ENCODE measurements around the gene TMSB15C. TPM values are rescaled to one million over a fixed set of nuclear protein-coding genes. Genes with fewer than 3 reads are reported as not detected.

TMSB15C gene
- total and polyA plus RNA-seq, 12 donors, result 0.29 to 6.8 (median 0.51) TPM

DNA sequence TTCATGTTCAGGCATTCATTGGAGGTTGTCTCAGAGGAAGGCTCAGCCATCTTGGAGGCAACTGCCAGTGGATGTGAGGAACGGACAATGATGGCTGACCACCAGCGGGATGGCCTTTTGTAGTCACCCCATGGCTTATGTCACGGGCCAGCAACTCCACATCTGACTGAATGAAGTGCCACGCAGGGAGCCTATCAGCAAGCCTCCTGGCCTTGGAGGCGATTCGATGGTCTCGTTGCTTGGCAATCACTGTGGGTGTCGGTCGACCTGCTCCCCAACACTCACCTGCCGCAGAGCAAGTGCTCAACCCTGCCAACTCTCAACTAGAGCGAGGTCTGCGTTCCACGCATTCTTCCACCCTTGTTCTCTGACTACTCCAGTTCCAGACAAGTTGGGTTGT, 28.9 kb downstream of the TMSB15C start:
- Histone ChIP-seq H3K36me3 (replicated peaks in 1 of 2) (no peaks in the 10 kb centered on the region), H3K4me1 (replicated peaks in 1 of 2) (no peaks in the 10 kb centered on the region), H3K27me3 (peaks cover 27% of the 10 kb centered on the region), H3K9me3 (replicated peaks in 1 of 3) (no peaks in the 10 kb centered on the region), H3K4me3 (no peak overlapping the region), H3K27ac (no peak overlapping the region)
- no peak for TF ChIP-seq POLR2A (IDR thresholded peaks at IDR 0.05)
- TF ChIP-seq, protein P1, sequence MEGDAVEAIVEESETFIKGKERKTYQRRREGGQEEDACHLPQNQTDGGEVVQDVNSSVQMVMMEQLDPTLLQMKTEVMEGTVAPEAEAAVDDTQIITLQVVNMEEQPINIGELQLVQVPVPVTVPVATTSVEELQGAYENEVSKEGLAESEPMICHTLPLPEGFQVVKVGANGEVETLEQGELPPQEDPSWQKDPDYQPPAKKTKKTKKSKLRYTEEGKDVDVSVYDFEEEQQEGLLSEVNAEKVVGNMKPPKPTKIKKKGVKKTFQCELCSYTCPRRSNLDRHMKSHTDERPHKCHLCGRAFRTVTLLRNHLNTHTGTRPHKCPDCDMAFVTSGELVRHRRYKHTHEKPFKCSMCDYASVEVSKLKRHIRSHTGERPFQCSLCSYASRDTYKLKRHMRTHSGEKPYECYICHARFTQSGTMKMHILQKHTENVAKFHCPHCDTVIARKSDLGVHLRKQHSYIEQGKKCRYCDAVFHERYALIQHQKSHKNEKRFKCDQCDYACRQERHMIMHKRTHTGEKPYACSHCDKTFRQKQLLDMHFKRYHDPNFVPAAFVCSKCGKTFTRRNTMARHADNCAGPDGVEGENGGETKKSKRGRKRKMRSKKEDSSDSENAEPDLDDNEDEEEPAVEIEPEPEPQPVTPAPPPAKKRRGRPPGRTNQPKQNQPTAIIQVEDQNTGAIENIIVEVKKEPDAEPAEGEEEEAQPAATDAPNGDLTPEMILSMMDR (IDR thresholded peaks at IDR 0.05), result no peak
- no peak for DNase-seq
- intact Hi-C loops (cut with DNase I), result no loop called here
- 82 to 100% (median 84%) methylated on average over 7 to 13 of the region's 13 CpGs for WGBS, 4 donors

DNA sequence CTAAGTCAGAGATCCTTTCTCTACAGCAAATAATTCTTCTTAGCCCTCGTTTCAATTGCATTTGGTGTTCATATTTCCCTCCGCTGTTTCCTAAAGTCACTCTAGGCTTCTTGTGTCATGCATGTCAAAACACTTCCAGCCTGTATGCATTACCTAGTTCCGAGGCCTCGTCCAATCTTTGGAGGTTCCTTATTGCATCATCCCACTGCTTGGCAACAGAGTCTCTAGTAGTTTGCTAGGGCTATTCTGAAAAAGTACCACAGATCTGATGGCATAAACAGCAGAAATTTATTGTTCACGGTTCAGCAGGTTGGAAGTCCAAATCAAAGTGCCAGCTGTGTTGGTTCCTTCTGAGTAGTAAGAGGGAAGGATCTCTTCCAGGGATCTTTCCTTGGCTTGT, 30.4 kb downstream of the TMSB15C start:
- DNase-seq, result no peak
- TF ChIP-seq, protein P1 (IDR thresholded peaks at IDR 0.05), result no peak
- no peak for TF ChIP-seq POLR2A (IDR thresholded peaks at IDR 0.05)

DNA sequence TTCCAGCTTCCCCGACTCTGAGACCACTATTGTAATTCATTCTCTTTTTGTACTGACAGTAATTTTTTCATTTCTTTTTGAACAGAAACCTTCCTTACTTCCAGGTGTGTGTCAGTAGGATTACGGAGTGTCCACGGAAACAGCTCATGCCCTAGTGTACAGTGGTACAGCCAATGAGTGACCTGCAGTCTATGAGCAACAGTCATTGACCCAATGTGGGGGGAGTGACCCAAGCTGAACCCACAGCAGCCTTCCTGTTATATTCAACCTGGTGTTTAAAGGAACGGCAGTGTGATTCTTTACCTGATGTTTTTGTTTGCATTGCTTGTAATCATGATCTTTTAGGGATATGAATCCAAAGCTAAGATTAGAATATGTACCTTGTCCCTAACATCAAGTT, 35.0 kb downstream of the TMSB15C start:
- DNase-seq, result no peak
- Histone ChIP-seq H3K36me3 (replicated peaks in 1 of 2) (no peaks in the 10 kb centered on the region), H3K27ac (no peak overlapping the region), H3K9me3 (replicated peaks in 1 of 3) (no peaks in the 10 kb centered on the region), H3K4me1 (replicated peaks in 1 of 2) (no peaks in the 10 kb centered on the region), H3K27me3 (peaks cover 22% of the 10 kb centered on the region), H3K4me3 (no peak overlapping the region)
- intact Hi-C loops (cut with DNase I), result no loop called here
- WGBS, 4 donors, result 75 to 81% (median 78%) methylated on average over 4 of the region's 4 CpGs
- TF ChIP-seq POLR2A (IDR thresholded peaks at IDR 0.05), result no peak
- TF ChIP-seq, protein P1 (IDR thresholded peaks at IDR 0.05), result no peak

More for the DNA sequence above, 30.4 kb downstream of the TMSB15C start:
- WGBS, 4 donors, result 70 to 81% (median 73%) methylated on average over 5 of the region's 5 CpGs
- no peaks in the 10 kb centered on the region for H3K4me1 ChIP-seq (replicated peaks in 1 of 2)
- no peak overlapping the region for H3K27ac ChIP-seq
- H3K9me3 ChIP-seq (replicated peaks in 1 of 3), result no peaks in the 10 kb centered on the region
- H3K36me3 ChIP-seq (replicated peaks in 1 of 2), result no peaks in the 10 kb centered on the region
- no peak overlapping the region for H3K4me3 ChIP-seq
- intact Hi-C loops (cut with DNase I), result no loop called here
- H3K27me3 ChIP-seq, result peaks cover 30% of the 10 kb centered on the region

DNA sequence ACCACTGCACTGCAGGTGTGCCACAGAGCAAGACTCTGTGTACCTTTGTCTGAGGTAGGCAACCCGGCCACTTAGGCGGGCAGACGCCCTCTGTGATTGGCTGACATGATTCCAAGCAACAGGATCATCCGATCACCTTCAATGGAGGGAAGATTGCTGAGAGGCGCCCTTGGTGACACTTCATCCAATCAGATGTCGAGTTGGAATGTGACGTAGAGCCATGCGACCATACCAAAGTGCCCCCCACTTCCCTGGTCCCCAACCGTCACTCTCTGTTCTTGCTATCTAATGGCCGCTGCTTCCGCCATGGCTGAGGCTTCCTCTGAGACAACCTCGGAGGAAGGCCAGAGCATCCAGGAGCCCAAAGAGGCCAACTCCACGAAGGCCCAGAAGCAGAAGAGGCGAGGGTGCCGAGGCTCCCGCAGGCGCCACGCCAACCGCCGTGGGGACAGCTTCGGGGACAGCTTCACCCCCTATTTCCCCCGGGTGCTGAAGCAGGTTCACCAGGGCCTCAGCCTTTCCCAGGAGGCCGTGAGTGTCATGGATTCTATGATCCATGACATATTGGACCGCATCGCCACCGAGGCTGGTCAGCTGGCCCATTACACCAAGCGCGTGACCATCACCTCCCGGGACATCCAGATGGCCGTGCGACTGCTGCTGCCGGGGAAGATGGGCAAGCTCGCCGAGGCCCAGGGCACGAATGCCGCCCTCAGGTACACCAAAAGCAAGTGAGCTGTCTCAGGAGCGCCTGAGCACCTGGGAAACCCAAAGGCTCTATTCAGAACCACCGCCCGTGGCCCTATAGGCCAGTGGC, 36.1 kb downstream of the TMSB15C start, which contains the start of gene H2BW2:
TSS of gene H2BW2 (plus strand) at position 268 of the 817 bp plus-strand sequence. CDS start at position 307, 39 bp downstream.
- intact Hi-C loops (cut with DNase I), result no loop called here
- 83 to 92% (median 87%) methylated on average over 24 to 39 of the region's 39 CpGs for WGBS, 4 donors
- TF ChIP-seq, protein P1 (IDR thresholded peaks at IDR 0.05), result no peak
- no peak for TF ChIP-seq POLR2A (IDR thresholded peaks at IDR 0.05)

More for the DNA sequence above, 36.1 kb downstream of the TMSB15C start, which contains the start of gene H2BW2:
- no peaks in the 10 kb centered on the region for H3K9me3 ChIP-seq (replicated peaks in 1 of 3)
- no peak within 1 kb of the TSS for H3K4me3 ChIP-seq
- H3K4me1 ChIP-seq (replicated peaks in 1 of 2), result no peaks in the 10 kb centered on the region
- H3K27me3 ChIP-seq, result peaks cover 22% of the 10 kb centered on the region
- H3K36me3 ChIP-seq (replicated peaks in 1 of 2), result no peaks in the 10 kb centered on the region
- H3K27ac ChIP-seq, result no peak within 1 kb of the TSS
- DNase-seq, result no peak

Other genes starting within 250 kb of the TMSB15C start
- 1 to 10 TPM in 8 of 9 donors, under 1 TPM in 1; 0.09 to 6.3 (median 2.1) TPM for gene RAB9B, start 244.0 kb downstream of the TMSB15C start, total RNA-seq
- 1 to 10 TPM in 2 of 3 donors, under 1 TPM in 1; 0.64 to 4.4 (median 1.1) TPM for gene RAB9B, start 244.0 kb downstream of the TMSB15C start, polyA plus RNA-seq
- 10 to 100 TPM in 1 of 9 donors, 1 to 10 TPM in 3, under 1 TPM in 3, not detected in 2; 0.25 to 11.8 (median 1.2) TPM for gene TMSB15B, start 113.6 kb downstream of the TMSB15C start, total RNA-seq
- gene TMSB15B, start 113.6 kb downstream of the TMSB15C start, polyA plus RNA-seq, result 1 to 10 TPM; 1.5 to 2.7 (median 1.5) TPM
- gene H2BW1, start 62.5 kb downstream of the TMSB15C start, total RNA-seq, result not detected
- gene H2BW1, start 62.5 kb downstream of the TMSB15C start, polyA plus RNA-seq, result not detected
- not detected for gene H2BW2, start 36.3 kb downstream of the TMSB15C start, total RNA-seq
- gene H2BW2, start 36.3 kb downstream of the TMSB15C start, polyA plus RNA-seq, result not detected
- 1 to 10 TPM in 2 of 9 donors, under 1 TPM in 5, not detected in 2; 0.38 to 1.4 (median 0.78) TPM for gene ZCCHC18, start 36.3 kb upstream of the TMSB15C start, total RNA-seq
- gene ZCCHC18, start 36.3 kb upstream of the TMSB15C start, polyA plus RNA-seq, result 1 to 10 TPM in 1 of 3 donors, under 1 TPM in 2; 0.74 to 1.6 (median 0.93) TPM
- gene SLC25A53, start 80.8 kb upstream of the TMSB15C start, total RNA-seq, result 10 to 100 TPM in 3 of 9 donors, 1 to 10 TPM in 6; 5.3 to 51.0 (median 8.9) TPM
- 10 to 100 TPM in 1 of 3 donors, 1 to 10 TPM in 2; 3.6 to 11.3 (median 8.4) TPM for gene SLC25A53, start 80.8 kb upstream of the TMSB15C start, polyA plus RNA-seq
- 10 to 100 TPM; 16.7 to 28.2 (median 21.1) TPM for gene FAM199X, start 90.2 kb upstream of the TMSB15C start, total RNA-seq
- gene FAM199X, start 90.2 kb upstream of the TMSB15C start, polyA plus RNA-seq, result 10 to 100 TPM in 2 of 3 donors, 1 to 10 TPM in 1; 8.6 to 23.6 (median 15.9) TPM
- not detected for gene ESX1, start 178.7 kb upstream of the TMSB15C start, total RNA-seq
- not detected for gene ESX1, start 178.7 kb upstream of the TMSB15C start, polyA plus RNA-seq

Measured in adrenal gland (tissue), 12 donors.